ENCODE data around the gene RAP2A.

DNA sequence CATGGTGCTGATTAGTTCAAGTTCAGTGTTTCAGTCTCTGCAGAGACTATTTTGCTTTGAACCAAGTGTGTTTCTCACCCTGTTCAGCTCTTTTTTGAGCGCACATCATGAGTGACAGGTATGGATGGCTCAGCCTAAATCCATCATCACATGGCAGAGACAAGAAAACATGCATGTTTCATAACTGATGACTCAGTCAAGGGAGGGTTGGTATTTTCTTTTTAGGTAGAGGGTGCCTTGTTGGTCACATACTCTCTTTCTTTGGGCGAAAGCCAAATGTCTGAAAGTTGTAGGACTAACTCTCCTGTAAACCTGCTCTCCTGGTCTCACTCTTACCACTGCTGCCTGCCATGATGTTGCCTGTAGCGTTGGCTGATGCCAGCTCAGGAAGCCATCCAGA, 48.1 kb upstream of the RAP2A start:
- TF ChIP-seq, protein P1, sequence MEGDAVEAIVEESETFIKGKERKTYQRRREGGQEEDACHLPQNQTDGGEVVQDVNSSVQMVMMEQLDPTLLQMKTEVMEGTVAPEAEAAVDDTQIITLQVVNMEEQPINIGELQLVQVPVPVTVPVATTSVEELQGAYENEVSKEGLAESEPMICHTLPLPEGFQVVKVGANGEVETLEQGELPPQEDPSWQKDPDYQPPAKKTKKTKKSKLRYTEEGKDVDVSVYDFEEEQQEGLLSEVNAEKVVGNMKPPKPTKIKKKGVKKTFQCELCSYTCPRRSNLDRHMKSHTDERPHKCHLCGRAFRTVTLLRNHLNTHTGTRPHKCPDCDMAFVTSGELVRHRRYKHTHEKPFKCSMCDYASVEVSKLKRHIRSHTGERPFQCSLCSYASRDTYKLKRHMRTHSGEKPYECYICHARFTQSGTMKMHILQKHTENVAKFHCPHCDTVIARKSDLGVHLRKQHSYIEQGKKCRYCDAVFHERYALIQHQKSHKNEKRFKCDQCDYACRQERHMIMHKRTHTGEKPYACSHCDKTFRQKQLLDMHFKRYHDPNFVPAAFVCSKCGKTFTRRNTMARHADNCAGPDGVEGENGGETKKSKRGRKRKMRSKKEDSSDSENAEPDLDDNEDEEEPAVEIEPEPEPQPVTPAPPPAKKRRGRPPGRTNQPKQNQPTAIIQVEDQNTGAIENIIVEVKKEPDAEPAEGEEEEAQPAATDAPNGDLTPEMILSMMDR (IDR thresholded peaks at IDR 0.05; ENCODE audit: low read depth, low read length, missing input control): no peak
- TF ChIP-seq YY1 (IDR thresholded peaks at IDR 0.05): no peak
- TF ChIP-seq, protein P2, sequence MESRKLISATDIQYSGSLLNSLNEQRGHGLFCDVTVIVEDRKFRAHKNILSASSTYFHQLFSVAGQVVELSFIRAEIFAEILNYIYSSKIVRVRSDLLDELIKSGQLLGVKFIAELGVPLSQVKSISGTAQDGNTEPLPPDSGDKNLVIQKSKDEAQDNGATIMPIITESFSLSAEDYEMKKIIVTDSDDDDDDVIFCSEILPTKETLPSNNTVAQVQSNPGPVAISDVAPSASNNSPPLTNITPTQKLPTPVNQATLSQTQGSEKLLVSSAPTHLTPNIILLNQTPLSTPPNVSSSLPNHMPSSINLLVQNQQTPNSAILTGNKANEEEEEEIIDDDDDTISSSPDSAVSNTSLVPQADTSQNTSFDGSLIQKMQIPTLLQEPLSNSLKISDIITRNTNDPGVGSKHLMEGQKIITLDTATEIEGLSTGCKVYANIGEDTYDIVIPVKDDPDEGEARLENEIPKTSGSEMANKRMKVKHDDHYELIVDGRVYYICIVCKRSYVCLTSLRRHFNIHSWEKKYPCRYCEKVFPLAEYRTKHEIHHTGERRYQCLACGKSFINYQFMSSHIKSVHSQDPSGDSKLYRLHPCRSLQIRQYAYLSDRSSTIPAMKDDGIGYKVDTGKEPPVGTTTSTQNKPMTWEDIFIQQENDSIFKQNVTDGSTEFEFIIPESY (IDR thresholded peaks at IDR 0.05): no peak
- TF ChIP-seq, protein P3, sequence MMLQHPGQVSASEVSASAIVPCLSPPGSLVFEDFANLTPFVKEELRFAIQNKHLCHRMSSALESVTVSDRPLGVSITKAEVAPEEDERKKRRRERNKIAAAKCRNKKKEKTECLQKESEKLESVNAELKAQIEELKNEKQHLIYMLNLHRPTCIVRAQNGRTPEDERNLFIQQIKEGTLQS (IDR thresholded peaks at IDR 0.05): no peak
- TF ChIP-seq GABPA (IDR thresholded peaks at IDR 0.05 in 1 of 2, conservative IDR thresholded peaks at IDR 0.05 in 1 of 2): no peak
- TF ChIP-seq RAD21 (IDR thresholded peaks at IDR 0.05): no peak
- TF ChIP-seq SP1 (IDR thresholded peaks at IDR 0.05): no peak
- TF ChIP-seq, protein P4, sequence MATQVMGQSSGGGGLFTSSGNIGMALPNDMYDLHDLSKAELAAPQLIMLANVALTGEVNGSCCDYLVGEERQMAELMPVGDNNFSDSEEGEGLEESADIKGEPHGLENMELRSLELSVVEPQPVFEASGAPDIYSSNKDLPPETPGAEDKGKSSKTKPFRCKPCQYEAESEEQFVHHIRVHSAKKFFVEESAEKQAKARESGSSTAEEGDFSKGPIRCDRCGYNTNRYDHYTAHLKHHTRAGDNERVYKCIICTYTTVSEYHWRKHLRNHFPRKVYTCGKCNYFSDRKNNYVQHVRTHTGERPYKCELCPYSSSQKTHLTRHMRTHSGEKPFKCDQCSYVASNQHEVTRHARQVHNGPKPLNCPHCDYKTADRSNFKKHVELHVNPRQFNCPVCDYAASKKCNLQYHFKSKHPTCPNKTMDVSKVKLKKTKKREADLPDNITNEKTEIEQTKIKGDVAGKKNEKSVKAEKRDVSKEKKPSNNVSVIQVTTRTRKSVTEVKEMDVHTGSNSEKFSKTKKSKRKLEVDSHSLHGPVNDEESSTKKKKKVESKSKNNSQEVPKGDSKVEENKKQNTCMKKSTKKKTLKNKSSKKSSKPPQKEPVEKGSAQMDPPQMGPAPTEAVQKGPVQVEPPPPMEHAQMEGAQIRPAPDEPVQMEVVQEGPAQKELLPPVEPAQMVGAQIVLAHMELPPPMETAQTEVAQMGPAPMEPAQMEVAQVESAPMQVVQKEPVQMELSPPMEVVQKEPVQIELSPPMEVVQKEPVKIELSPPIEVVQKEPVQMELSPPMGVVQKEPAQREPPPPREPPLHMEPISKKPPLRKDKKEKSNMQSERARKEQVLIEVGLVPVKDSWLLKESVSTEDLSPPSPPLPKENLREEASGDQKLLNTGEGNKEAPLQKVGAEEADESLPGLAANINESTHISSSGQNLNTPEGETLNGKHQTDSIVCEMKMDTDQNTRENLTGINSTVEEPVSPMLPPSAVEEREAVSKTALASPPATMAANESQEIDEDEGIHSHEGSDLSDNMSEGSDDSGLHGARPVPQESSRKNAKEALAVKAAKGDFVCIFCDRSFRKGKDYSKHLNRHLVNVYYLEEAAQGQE (IDR thresholded peaks at IDR 0.05): no peak
- TF ChIP-seq FOXA1 (IDR thresholded peaks at IDR 0.05): no peak
- no peak for TF ChIP-seq JUND (IDR thresholded peaks at IDR 0.05)

All from liver (tissue), 3 donors.